CD4-positive, CD25-positive, alpha-beta regulatory T cell (primary cell): ENCODE data around the gene LRRC8D. TPM values are rescaled to one million over a fixed set of nuclear protein-coding genes. Genes with fewer than 3 reads are reported as not detected.

ENCODE experiments used
- ATAC-seq, 2 donors: fragments of 150-1000 bp; cut with Tn5 transposase; one replicate each; pipeline ENCODE4 v1.10.0; 2021; ENCODE audit warnings: low read depth in 2 of 2, moderate number of reproducible peaks in 2 of 2, moderate library complexity in 1 of 2
- DNase-seq, 3 donors: peaks; one replicate each; pipeline versions ENCODE4 v3.0.0 to v3.0.0-alpha.2; 2012 to 2022; ENCODE audit warnings: mixed read lengths in 1 of 3
- H3K27ac ChIP-seq: one replicate; pipeline ENCODE4 v1.7.0; 2013; ENCODE audit warnings: mild to moderate bottlenecking, low read length; ENCODE audit not compliant: insufficient read depth, poor library complexity, severe bottlenecking
- H3K27me3 ChIP-seq: one replicate; pipeline ENCODE4 v1.7.0; 2013; ENCODE audit warnings: low read length; ENCODE audit not compliant: control insufficient read depth, insufficient read depth
- H3K36me3 ChIP-seq: one replicate; pipeline ENCODE4 v1.7.0; 2013; ENCODE audit warnings: mild to moderate bottlenecking, low read length, moderate library complexity; ENCODE audit not compliant: control insufficient read depth, insufficient read depth
- H3K4me1 ChIP-seq: 2 replicates; pipeline ENCODE4 v1.7.0; 2013; ENCODE audit warnings: mild to moderate bottlenecking, low read length; ENCODE audit not compliant: insufficient read depth, control insufficient read depth, poor library complexity, severe bottlenecking
- H3K4me3 ChIP-seq: one replicate; pipeline ENCODE4 v1.7.0; 2013; ENCODE audit warnings: low read depth, mild to moderate bottlenecking, low read length, moderate library complexity
- H3K9me3 ChIP-seq, 2 experiments: 1 replicate in 1 of 2; 2 replicates in 1 of 2; pipeline ENCODE4 v1.7.0; 2013; ENCODE audit warnings: low read length in 2 of 2, mild to moderate bottlenecking in 1 of 2, moderate library complexity in 1 of 2; ENCODE audit not compliant: control insufficient read depth in 2 of 2
- H3K27ac Mint-ChIP-seq, 3 donors: one replicate each; pipeline ENCODE4 v1.8.0; 2020 to 2022; ENCODE audit warnings: mild to moderate bottlenecking in 3 of 3, mixed read lengths in 3 of 3, moderate library complexity in 2 of 3
- H3K27me3 Mint-ChIP-seq: one replicate; pipeline ENCODE4 v1.8.0; 2022; ENCODE audit warnings: mild to moderate bottlenecking, mixed read lengths
- H3K36me3 Mint-ChIP-seq: one replicate; pipeline ENCODE4 v1.8.0; 2020; ENCODE audit warnings: mixed read lengths
- H3K4me1 Mint-ChIP-seq, 4 donors: one replicate each; pipeline ENCODE4 v1.8.0; 2020 to 2022; ENCODE audit warnings: mixed read lengths in 4 of 4, mild to moderate bottlenecking in 1 of 4
- H3K4me3 Mint-ChIP-seq, 4 donors: one replicate each; pipeline ENCODE4 v1.8.0; 2020 to 2022; ENCODE audit warnings: mild to moderate bottlenecking in 4 of 4, mixed read lengths in 4 of 4, moderate library complexity in 3 of 4
- H3K9me3 Mint-ChIP-seq, 7 donors: one replicate each; pipeline ENCODE4 v1.8.0; 2020 to 2022; ENCODE audit warnings: mixed read lengths in 7 of 7, mild to moderate bottlenecking in 3 of 7, moderate library complexity in 2 of 7
- polyA plus RNA-seq, 4 donors: library from polyadenylated mRNA; unstranded; fragments of 300-500 nt; fragmentation: Illumina TruSeq; gene quantifications; one replicate each; pipeline ENCODE4 v1.2.3, GENCODE V29; 2021
- total RNA-seq: library from RNA; stranded (reverse); gene quantifications from one replicate; pipeline ENCODE4 v1.2.3, GENCODE V29; 2022

Gene LRRC8D
- total and polyA plus RNA-seq, 5 donors from 2014 or later, result 23.6 to 69.0 (median 54.5) TPM

GRCh38 chr1:89962024-89962741 lies 141.4 kb downstream of the LRRC8D start:
- peaks cover 0 to 4% (median 0%) of the 10 kb centered on the region in 7 donors for H3K9me3 Mint-ChIP-seq
- no peaks in the 10 kb centered on the region for H3K4me1 ChIP-seq

GRCh38 chr1:89962742-89963075 lies 141.9 kb downstream of the LRRC8D start:
- H3K36me3 ChIP-seq, result no peaks in the 10 kb centered on the region
- Mint-ChIP-seq H3K36me3 (no peaks in the 10 kb centered on the region), H3K4me3 (no peak overlapping the region), H3K27me3 (peaks cover 33% of the 10 kb centered on the region), H3K4me1 (peaks cover under 1 to 17% (median 5%) of the 10 kb centered on the region in 4 donors), H3K9me3 (peaks cover 0 to 4% (median 0%) of the 10 kb centered on the region in 7 donors), H3K27ac (no peak overlapping the region)
- no peaks in the 10 kb centered on the region for H3K4me1 ChIP-seq
- H3K27ac ChIP-seq, result no peak overlapping the region
- no peak for ATAC-seq
- H3K27me3 ChIP-seq, result peaks cover 3% of the 10 kb centered on the region
- H3K9me3 ChIP-seq, result peaks cover 0 to 4% of the 10 kb centered on the region in 2 experiments
- DNase-seq, result no peak
- H3K4me3 ChIP-seq, result no peak overlapping the region

More at GRCh38 chr1:89962024-89962741, 141.4 kb downstream of the LRRC8D start:
- Mint-ChIP-seq H3K4me3 (no peak overlapping the region), H3K27ac (no peak overlapping the region), H3K27me3 (peaks cover 30% of the 10 kb centered on the region), H3K4me1 (peaks cover 5 to 20% (median 6%) of the 10 kb centered on the region in 4 donors), H3K36me3 (no peaks in the 10 kb centered on the region)
- ATAC-seq (no peak), DNase-seq (no peak)
- H3K4me3 ChIP-seq, result no peak overlapping the region
- no peaks in the 10 kb centered on the region for H3K36me3 ChIP-seq
- H3K27me3 ChIP-seq, result peaks cover 3% of the 10 kb centered on the region
- peaks cover 0 to 4% of the 10 kb centered on the region in 2 experiments for H3K9me3 ChIP-seq
- no peak overlapping the region for H3K27ac ChIP-seq

GRCh38 chr1:89965193-89965768 lies 144.4 kb downstream of the LRRC8D start:
- peaks cover 0 to 2% (median 0%) of the 10 kb centered on the region in 7 donors for H3K9me3 Mint-ChIP-seq
- Histone ChIP-seq H3K36me3 (no peaks in the 10 kb centered on the region), H3K9me3 (no peaks in the 10 kb centered on the region), H3K27ac (no peak overlapping the region), H3K4me1 (no peaks in the 10 kb centered on the region), H3K27me3 (peaks cover 3% of the 10 kb centered on the region), H3K4me3 (no peak overlapping the region)
- no peak for DNase-seq
- H3K4me3 Mint-ChIP-seq, result no peak overlapping the region
- no peaks in the 10 kb centered on the region for H3K36me3 Mint-ChIP-seq
- H3K27ac Mint-ChIP-seq, result no peak overlapping the region
- peaks cover 37% of the 10 kb centered on the region for H3K27me3 Mint-ChIP-seq
- ATAC-seq, result no peak
- peaks cover 0 to 2% (median 0%) of the 10 kb centered on the region in 4 donors for H3K4me1 Mint-ChIP-seq

- Histone ChIP-seq H3K36me3 (no peaks in the 10 kb centered on the region), H3K9me3 (no peaks in the 10 kb centered on the region), H3K4me1 (no peaks in the 10 kb centered on the region), H3K27ac (no peak overlapping the region), H3K4me3 (no peak overlapping the region), H3K27me3 (peaks cover 3% of the 10 kb centered on the region)
- Mint-ChIP-seq H3K9me3 (peaks cover 0 to 2% (median 0%) of the 10 kb centered on the region in 7 donors), H3K27me3 (peaks cover 37% of the 10 kb centered on the region), H3K4me1 (peaks cover 0 to 2% (median 0%) of the 10 kb centered on the region in 4 donors), H3K36me3 (no peaks in the 10 kb centered on the region), H3K27ac (no peak overlapping the region), H3K4me3 (no peak overlapping the region)
- ATAC-seq, result no peak
- DNase-seq, result no peak
Measured at GRCh38 chr1:89966656-89967055, 145.8 kb downstream of the LRRC8D start.

GRCh38 chr1:89971600-89971999 lies 150.8 kb downstream of the LRRC8D start:
- no peak overlapping the region for H3K4me3 ChIP-seq
- Mint-ChIP-seq H3K36me3 (no peaks in the 10 kb centered on the region), H3K4me1 (peaks cover 0 to 2% (median 0%) of the 10 kb centered on the region in 4 donors), H3K27me3 (peaks cover 43% of the 10 kb centered on the region), H3K4me3 (no peak overlapping the region), H3K9me3 (no peaks in the 10 kb centered on the region), H3K27ac (no peak overlapping the region)
- ATAC-seq (no peak), DNase-seq (no peak)
- no peaks in the 10 kb centered on the region for H3K4me1 ChIP-seq
- H3K36me3 ChIP-seq, result no peaks in the 10 kb centered on the region
- no peaks in the 10 kb centered on the region for H3K9me3 ChIP-seq
- H3K27me3 ChIP-seq, result no peaks in the 10 kb centered on the region
- H3K27ac ChIP-seq, result no peak overlapping the region

- H3K4me3 ChIP-seq, result no peak overlapping the region
- no peak overlapping the region for H3K27ac ChIP-seq
- DNase-seq, result no peak
- no peaks in the 10 kb centered on the region for H3K9me3 Mint-ChIP-seq
- ATAC-seq, result no peak
- no peak overlapping the region for H3K27ac Mint-ChIP-seq
- H3K27me3 ChIP-seq, result no peaks in the 10 kb centered on the region
- H3K36me3 Mint-ChIP-seq, result no peaks in the 10 kb centered on the region
- no peaks in the 10 kb centered on the region for H3K9me3 ChIP-seq
- peaks cover 0 to 1% (median 0%) of the 10 kb centered on the region in 4 donors for H3K4me1 Mint-ChIP-seq
- no peak overlapping the region for H3K4me3 Mint-ChIP-seq
- no peaks in the 10 kb centered on the region for H3K4me1 ChIP-seq
- H3K27me3 Mint-ChIP-seq, result peaks cover 39% of the 10 kb centered on the region
- H3K36me3 ChIP-seq, result no peaks in the 10 kb centered on the region
Measured at GRCh38 chr1:89972024-89972423, 151.2 kb downstream of the LRRC8D start.

- Mint-ChIP-seq H3K27ac (no peak overlapping the region), H3K27me3 (peaks cover 34% of the 10 kb centered on the region), H3K4me3 (no peak overlapping the region), H3K4me1 (no peaks in the 10 kb centered on the region), H3K9me3 (no peaks in the 10 kb centered on the region), H3K36me3 (no peaks in the 10 kb centered on the region)
- no peaks in the 10 kb centered on the region for H3K9me3 ChIP-seq
- no peaks in the 10 kb centered on the region for H3K36me3 ChIP-seq
- DNase-seq, result no peak
- no peak overlapping the region for H3K27ac ChIP-seq
- H3K4me1 ChIP-seq, result no peaks in the 10 kb centered on the region
- ATAC-seq, result no peak
- no peak overlapping the region for H3K4me3 ChIP-seq
- H3K27me3 ChIP-seq, result no peaks in the 10 kb centered on the region
Measured at GRCh38 chr1:89973471-89974127, 152.8 kb downstream of the LRRC8D start.
